ENCODE data around the gene ARMS2.

DNA sequence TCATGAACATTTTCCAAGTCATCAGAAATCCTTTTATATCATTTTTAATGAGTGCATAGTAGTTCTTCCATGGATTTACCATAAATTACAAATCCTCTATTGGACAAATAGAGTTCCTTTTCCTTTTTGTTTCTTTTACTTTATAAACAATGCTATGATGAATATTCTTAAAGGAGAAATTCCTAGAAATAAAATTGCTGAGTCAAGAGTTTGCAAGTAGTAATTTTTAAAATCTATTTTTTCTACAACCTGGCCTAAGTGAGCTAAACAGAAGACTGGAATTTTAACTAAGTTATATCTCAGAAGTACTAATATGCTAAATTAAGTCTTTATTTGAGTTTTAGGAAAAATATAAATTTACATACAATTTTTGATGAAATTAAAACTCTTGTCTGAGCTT, 41.1 kb upstream of the ARMS2 start:
- TF ChIP-seq, protein P1, sequence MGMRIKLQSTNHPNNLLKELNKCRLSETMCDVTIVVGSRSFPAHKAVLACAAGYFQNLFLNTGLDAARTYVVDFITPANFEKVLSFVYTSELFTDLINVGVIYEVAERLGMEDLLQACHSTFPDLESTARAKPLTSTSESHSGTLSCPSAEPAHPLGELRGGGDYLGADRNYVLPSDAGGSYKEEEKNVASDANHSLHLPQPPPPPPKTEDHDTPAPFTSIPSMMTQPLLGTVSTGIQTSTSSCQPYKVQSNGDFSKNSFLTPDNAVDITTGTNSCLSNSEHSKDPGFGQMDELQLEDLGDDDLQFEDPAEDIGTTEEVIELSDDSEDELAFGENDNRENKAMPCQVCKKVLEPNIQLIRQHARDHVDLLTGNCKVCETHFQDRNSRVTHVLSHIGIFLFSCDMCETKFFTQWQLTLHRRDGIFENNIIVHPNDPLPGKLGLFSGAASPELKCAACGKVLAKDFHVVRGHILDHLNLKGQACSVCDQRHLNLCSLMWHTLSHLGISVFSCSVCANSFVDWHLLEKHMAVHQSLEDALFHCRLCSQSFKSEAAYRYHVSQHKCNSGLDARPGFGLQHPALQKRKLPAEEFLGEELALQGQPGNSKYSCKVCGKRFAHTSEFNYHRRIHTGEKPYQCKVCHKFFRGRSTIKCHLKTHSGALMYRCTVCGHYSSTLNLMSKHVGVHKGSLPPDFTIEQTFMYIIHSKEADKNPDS (CRISPR knock-in tag; IDR thresholded peaks at IDR 0.05) = no peak
- TF ChIP-seq, protein P2, sequence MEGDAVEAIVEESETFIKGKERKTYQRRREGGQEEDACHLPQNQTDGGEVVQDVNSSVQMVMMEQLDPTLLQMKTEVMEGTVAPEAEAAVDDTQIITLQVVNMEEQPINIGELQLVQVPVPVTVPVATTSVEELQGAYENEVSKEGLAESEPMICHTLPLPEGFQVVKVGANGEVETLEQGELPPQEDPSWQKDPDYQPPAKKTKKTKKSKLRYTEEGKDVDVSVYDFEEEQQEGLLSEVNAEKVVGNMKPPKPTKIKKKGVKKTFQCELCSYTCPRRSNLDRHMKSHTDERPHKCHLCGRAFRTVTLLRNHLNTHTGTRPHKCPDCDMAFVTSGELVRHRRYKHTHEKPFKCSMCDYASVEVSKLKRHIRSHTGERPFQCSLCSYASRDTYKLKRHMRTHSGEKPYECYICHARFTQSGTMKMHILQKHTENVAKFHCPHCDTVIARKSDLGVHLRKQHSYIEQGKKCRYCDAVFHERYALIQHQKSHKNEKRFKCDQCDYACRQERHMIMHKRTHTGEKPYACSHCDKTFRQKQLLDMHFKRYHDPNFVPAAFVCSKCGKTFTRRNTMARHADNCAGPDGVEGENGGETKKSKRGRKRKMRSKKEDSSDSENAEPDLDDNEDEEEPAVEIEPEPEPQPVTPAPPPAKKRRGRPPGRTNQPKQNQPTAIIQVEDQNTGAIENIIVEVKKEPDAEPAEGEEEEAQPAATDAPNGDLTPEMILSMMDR (CRISPR knock-in tag; IDR thresholded peaks at IDR 0.05) = no peak
- TF ChIP-seq ZNF205 (CRISPR knock-in tag; IDR thresholded peaks at IDR 0.05) (no peak), SMARCC2 (IDR thresholded peaks at IDR 0.05) (no peak), NR2C2 (CRISPR knock-in tag; IDR thresholded peaks at IDR 0.05; ENCODE audit: borderline replicate concordance) (no peak), RBFOX2 (IDR thresholded peaks at IDR 0.05; ENCODE audit: low read depth, low read length) (no peak), ZFP41 (CRISPR knock-in tag; IDR thresholded peaks at IDR 0.05; ENCODE audit: borderline replicate concordance) (no peak), NFYB (CRISPR knock-in tag; IDR thresholded peaks at IDR 0.05) (no peak), EP300 (IDR thresholded peaks at IDR 0.05; ENCODE audit: low read depth in 2 of 2, low read length in 2 of 2) (no peak), EP300 (CRISPR knock-in tag; IDR thresholded peaks at IDR 0.05; ENCODE audit: borderline replicate concordance) (no peak)
- TF ChIP-seq, protein P3, sequence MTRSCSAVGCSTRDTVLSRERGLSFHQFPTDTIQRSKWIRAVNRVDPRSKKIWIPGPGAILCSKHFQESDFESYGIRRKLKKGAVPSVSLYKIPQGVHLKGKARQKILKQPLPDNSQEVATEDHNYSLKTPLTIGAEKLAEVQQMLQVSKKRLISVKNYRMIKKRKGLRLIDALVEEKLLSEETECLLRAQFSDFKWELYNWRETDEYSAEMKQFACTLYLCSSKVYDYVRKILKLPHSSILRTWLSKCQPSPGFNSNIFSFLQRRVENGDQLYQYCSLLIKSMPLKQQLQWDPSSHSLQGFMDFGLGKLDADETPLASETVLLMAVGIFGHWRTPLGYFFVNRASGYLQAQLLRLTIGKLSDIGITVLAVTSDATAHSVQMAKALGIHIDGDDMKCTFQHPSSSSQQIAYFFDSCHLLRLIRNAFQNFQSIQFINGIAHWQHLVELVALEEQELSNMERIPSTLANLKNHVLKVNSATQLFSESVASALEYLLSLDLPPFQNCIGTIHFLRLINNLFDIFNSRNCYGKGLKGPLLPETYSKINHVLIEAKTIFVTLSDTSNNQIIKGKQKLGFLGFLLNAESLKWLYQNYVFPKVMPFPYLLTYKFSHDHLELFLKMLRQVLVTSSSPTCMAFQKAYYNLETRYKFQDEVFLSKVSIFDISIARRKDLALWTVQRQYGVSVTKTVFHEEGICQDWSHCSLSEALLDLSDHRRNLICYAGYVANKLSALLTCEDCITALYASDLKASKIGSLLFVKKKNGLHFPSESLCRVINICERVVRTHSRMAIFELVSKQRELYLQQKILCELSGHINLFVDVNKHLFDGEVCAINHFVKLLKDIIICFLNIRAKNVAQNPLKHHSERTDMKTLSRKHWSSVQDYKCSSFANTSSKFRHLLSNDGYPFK (CRISPR knock-in tag; IDR thresholded peaks at IDR 0.05; ENCODE audit: borderline replicate concordance) = no peak
- TF ChIP-seq, protein P4, sequence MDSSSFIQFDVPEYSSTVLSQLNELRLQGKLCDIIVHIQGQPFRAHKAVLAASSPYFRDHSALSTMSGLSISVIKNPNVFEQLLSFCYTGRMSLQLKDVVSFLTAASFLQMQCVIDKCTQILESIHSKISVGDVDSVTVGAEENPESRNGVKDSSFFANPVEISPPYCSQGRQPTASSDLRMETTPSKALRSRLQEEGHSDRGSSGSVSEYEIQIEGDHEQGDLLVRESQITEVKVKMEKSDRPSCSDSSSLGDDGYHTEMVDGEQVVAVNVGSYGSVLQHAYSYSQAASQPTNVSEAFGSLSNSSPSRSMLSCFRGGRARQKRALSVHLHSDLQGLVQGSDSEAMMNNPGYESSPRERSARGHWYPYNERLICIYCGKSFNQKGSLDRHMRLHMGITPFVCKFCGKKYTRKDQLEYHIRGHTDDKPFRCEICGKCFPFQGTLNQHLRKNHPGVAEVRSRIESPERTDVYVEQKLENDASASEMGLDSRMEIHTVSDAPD (CRISPR knock-in tag; IDR thresholded peaks at IDR 0.05) = no peak
- TF ChIP-seq, protein P5, sequence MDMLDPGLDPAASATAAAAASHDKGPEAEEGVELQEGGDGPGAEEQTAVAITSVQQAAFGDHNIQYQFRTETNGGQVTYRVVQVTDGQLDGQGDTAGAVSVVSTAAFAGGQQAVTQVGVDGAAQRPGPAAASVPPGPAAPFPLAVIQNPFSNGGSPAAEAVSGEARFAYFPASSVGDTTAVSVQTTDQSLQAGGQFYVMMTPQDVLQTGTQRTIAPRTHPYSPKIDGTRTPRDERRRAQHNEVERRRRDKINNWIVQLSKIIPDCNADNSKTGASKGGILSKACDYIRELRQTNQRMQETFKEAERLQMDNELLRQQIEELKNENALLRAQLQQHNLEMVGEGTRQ (IDR thresholded peaks at IDR 0.05; ENCODE audit: low read depth, low read length) = no peak
- TF ChIP-seq, protein P5 (CRISPR knock-in tag; IDR thresholded peaks at IDR 0.05; ENCODE audit: borderline replicate concordance) = no peak

All from HepG2 (cell line).